ENCODE results near the gene CLEC4F. TPM values are rescaled to one million over a fixed set of nuclear protein-coding genes. Genes with fewer than 3 reads are reported as not detected.

CLEC4F gene
- total and polyA plus RNA-seq, 2 experiments from 2014 or later: not detected

DNA sequence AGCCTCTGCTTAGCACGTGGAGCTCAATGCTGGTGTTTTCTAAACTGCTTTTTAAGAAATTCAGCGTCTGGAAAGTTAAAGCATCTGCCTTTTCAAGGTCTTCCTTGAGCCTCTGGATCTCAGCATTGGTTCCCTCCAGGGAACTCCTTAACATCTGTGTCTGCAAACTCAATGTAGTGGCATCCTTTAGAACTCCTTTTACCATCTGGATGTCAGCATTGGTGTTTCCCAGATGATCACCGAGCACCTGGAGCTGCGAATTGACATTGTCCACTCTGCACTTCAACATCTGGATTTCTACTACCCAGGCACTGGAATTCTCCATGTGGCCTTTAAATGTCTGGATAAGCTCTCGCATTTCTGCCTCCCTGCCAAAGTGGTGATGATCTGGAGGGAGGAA lies 3.7 kb downstream of the CLEC4F start (continued):
- TF ChIP-seq, protein P1, sequence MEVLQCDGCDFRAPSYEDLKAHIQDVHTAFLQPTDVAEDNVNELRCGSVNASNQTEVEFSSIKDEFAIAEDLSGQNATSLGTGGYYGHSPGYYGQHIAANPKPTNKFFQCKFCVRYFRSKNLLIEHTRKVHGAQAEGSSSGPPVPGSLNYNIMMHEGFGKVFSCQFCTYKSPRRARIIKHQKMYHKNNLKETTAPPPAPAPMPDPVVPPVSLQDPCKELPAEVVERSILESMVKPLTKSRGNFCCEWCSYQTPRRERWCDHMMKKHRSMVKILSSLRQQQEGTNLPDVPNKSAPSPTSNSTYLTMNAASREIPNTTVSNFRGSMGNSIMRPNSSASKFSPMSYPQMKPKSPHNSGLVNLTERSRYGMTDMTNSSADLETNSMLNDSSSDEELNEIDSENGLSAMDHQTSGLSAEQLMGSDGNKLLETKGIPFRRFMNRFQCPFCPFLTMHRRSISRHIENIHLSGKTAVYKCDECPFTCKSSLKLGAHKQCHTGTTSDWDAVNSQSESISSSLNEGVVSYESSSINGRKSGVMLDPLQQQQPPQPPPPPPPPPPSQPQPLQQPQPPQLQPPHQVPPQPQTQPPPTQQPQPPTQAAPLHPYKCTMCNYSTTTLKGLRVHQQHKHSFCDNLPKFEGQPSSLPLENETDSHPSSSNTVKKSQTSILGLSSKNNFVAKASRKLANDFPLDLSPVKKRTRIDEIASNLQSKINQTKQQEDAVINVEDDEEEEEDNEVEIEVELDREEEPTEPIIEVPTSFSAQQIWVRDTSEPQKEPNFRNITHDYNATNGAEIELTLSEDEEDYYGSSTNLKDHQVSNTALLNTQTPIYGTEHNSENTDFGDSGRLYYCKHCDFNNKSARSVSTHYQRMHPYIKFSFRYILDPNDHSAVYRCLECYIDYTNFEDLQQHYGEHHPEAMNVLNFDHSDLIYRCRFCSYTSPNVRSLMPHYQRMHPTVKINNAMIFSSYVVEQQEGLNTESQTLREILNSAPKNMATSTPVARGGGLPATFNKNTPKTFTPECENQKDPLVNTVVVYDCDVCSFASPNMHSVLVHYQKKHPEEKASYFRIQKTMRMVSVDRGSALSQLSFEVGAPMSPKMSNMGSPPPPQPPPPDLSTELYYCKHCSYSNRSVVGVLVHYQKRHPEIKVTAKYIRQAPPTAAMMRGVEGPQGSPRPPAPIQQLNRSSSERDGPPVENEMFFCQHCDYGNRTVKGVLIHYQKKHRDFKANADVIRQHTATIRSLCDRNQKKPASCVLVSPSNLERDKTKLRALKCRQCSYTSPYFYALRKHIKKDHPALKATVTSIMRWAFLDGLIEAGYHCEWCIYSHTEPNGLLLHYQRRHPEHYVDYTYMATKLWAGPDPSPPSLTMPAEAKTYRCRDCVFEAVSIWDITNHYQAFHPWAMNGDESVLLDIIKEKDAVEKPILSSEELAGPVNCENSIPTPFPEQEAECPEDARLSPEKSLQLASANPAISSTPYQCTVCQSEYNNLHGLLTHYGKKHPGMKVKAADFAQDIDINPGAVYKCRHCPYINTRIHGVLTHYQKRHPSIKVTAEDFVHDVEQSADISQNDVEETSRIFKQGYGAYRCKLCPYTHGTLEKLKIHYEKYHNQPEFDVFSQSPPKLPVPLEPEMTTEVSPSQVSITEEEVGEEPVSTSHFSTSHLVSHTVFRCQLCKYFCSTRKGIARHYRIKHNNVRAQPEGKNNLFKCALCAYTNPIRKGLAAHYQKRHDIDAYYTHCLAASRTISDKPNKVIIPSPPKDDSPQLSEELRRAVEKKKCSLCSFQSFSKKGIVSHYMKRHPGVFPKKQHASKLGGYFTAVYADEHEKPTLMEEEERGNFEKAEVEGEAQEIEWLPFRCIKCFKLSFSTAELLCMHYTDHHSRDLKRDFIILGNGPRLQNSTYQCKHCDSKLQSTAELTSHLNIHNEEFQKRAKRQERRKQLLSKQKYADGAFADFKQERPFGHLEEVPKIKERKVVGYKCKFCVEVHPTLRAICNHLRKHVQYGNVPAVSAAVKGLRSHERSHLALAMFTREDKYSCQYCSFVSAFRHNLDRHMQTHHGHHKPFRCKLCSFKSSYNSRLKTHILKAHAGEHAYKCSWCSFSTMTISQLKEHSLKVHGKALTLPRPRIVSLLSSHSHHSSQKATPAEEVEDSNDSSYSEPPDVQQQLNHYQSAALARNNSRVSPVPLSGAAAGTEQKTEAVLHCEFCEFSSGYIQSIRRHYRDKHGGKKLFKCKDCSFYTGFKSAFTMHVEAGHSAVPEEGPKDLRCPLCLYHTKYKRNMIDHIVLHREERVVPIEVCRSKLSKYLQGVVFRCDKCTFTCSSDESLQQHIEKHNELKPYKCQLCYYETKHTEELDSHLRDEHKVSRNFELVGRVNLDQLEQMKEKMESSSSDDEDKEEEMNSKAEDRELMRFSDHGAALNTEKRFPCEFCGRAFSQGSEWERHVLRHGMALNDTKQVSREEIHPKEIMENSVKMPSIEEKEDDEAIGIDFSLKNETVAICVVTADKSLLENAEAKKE (CRISPR knock-in tag; IDR thresholded peaks at IDR 0.05): no peak
- TF ChIP-seq, protein P2, sequence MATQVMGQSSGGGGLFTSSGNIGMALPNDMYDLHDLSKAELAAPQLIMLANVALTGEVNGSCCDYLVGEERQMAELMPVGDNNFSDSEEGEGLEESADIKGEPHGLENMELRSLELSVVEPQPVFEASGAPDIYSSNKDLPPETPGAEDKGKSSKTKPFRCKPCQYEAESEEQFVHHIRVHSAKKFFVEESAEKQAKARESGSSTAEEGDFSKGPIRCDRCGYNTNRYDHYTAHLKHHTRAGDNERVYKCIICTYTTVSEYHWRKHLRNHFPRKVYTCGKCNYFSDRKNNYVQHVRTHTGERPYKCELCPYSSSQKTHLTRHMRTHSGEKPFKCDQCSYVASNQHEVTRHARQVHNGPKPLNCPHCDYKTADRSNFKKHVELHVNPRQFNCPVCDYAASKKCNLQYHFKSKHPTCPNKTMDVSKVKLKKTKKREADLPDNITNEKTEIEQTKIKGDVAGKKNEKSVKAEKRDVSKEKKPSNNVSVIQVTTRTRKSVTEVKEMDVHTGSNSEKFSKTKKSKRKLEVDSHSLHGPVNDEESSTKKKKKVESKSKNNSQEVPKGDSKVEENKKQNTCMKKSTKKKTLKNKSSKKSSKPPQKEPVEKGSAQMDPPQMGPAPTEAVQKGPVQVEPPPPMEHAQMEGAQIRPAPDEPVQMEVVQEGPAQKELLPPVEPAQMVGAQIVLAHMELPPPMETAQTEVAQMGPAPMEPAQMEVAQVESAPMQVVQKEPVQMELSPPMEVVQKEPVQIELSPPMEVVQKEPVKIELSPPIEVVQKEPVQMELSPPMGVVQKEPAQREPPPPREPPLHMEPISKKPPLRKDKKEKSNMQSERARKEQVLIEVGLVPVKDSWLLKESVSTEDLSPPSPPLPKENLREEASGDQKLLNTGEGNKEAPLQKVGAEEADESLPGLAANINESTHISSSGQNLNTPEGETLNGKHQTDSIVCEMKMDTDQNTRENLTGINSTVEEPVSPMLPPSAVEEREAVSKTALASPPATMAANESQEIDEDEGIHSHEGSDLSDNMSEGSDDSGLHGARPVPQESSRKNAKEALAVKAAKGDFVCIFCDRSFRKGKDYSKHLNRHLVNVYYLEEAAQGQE (IDR thresholded peaks at IDR 0.05; ENCODE audit: unreplicated experiment): no peak
- no peak for TF ChIP-seq ZNF114 (CRISPR knock-in tag; IDR thresholded peaks at IDR 0.05)
- TF ChIP-seq NANOG (IDR thresholded peaks at IDR 0.05; ENCODE audit: borderline replicate concordance): no peak
- no peak for TF ChIP-seq EZH2phosphoT487 (IDR thresholded peaks at IDR 0.05; ENCODE audit: unreplicated experiment)
